Cardiac septum (tissue), 1 donor: ENCODE measurements around the gene VWF. TPM values are rescaled to one million over a fixed set of nuclear protein-coding genes. Genes with fewer than 3 reads are reported as not detected.
"Not testable (repeated sequence)": the region's sequence is repeated elsewhere in the genome, so short reads cannot be mapped to it uniquely, and the experiment has no call there.

Experiments
- DNase-seq: peaks from one replicate; pipeline ENCODE4 v3.0.0-alpha.2; 2020; ENCODE audit warnings: low spot score
- intact Hi-C: fragments of 100-400 bp; cut with DNase I; formaldehyde crosslinking; loops from one replicate; pipeline ENCODE4 v1.14.0; 2022
- total RNA-seq: library from RNA; stranded (reverse); fragmentation: NEBNext Ultra II Directional; extraction: Animal tissue kit (Norgen Biotek cat#: 25700); gene quantifications from one replicate; pipeline ENCODE4 v1.2.1, GENCODE V29; 2021
- donor health status: DM: no; HTN: no; CAD: no.

VWF gene
- total RNA-seq, 1 donor from 2014 or later, result 350 TPM

DNA sequence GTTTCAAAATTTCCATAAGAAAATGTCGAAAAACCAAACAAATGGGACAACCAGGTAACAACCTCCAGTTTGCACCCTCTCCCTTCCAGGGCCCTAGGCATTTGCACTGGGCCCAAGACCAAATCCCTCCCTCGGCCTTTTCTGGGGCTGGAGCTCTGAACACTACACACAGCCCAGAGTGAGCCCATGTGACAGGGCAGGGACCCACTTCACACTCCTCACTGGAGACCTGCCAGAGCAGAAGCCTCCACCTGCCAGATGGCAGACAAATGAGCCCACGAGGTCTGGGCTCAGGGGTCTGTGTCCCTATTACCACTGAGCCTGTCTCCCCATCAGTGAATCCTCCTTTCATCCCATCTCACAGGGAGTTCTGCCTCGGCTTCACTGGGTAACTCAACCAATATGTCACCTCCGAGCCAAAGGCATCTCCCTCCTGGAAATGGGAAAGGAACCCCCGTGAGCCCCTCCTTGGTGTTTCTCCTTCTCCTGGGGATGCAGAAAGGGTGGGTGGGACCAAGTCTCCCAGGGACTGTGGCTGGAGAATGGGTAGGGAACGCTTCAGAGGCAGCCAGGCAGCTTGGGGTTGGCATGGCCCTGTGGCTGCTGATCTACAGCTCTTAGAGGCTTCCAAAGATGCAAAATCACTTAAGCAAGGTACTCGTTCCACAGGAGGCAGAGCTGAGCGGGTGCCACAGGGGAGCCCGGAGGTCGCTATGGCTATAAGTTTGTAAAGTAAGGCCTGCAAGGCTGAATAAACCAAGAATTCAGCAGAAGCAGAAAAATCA is 10.6 kb downstream of the VWF start:
- DNase-seq, result no peak
- intact Hi-C loops, result no loop called here

DNA sequence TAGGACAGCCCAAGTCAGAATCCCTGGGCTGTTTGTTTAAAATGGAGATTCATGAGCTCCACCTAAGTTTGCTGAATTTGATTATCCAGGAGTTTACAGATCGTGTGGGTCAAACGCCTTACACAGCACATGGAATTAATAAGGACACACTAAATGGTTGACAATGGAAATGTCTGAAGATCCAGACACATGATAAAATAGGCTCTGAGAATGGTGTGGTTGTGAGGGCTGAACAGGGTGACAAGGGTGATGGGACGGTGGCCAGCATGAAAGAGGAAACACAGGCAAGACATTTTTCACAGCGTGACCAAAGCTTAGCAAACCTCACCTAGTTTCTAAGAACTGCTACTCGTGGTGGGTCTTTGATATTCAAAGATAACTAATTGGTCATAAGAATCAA is 12.5 kb downstream of the VWF start:
- intact Hi-C loops, result no loop called here
- no peak for DNase-seq

DNA sequence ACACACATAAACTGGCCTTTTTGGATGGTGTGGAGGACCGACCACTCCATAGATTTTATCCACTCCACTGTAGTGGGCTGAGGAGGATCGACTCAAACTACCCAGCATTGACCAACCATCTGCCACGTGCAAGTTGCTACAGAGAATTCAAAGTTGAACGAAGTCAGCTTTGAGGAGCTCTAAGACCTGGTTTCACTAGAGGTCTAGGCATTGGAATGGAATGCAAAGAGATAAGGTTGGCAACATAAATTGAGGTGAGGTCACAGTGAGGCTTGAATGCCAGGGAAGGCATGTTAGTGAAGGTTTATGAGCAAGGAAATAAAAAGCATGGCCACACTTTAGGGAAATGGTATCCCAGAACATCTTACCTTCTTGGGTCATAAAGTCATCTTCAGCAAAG is 14.5 kb downstream of the VWF start:
- DNase-seq, result no peak
- intact Hi-C loops, result no loop called here

DNA sequence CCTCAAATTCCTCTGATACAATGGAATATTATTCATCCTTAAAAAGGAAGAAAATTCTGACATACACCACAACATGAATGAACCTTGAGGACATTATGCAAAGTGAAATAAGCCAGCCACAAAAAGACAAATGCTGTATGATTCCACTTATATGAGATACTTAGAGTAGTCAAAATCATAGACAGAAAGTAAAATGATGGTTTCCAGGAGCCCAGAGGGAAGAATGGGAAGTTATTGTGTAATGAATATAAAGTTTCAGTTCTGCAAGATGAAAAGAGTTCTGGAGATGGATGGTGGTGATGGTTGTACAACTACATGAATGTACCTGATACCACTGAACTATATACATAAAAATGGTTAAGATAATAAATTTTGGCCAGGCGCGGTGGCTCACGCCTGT is 18.3 kb downstream of the VWF start:
- intact Hi-C loops, result no loop called here
- no peak for DNase-seq

DNA sequence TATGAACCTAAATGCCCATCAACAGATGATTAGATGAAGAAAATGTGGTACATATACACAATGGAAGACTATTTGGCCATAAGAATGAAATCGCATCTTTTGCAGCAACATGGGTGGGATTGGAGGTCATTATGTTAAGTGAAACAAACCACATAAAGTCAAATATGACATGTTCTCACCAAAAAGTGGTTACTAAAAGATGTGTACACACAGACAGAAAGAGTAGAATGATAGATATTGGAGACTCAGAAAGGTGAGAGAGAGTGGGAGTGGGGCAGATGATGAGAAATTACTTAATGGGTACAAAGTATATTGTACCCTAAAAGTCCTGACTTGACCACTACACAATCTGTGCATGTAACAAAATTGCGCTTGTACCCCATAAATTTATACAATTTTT is 19.6 kb downstream of the VWF start:
- DNase-seq, result no peak
- intact Hi-C loops, result no loop called here

DNA sequence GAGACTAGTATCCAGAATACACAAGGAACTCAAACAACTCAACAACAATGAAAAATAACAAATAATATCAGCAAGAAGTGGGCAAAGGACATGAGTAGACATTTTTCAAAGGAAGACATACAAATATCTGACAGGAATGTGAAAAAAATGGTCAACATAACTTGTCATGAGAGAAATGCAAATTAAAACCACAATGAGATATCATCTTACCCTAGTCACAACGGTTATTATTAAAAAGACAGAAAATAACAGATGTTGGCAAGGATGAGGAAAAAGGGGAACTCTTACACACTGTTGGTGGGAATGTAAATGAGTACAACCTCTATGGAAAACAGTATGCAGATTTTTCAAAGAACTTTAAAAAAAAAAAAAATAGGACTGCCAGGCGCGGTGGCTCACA is 20.4 kb downstream of the VWF start:
- DNase-seq, result no peak
- intact Hi-C loops, result no loop called here

DNA sequence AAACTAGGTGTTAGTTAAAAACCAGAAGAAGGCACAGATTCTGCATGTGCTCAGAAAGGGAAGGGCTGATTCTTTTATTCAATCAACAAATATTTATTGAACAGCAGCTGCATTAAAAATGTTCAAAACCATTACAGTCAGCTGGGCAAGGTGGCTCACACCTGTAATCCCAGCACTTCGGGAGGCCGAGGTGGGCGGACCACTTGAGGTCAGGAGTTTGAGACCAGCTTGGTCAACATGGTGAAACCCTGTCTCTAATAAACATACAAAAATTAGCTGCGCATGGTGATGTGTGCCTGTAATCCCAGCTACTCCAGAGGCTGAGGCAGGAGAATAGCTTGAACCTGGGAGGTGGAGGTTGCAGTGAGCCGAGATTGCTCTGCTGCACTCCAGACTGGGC is 22.4 kb downstream of the VWF start:
- intact Hi-C loops, DNase-seq: not testable (repeated sequence)

DNA sequence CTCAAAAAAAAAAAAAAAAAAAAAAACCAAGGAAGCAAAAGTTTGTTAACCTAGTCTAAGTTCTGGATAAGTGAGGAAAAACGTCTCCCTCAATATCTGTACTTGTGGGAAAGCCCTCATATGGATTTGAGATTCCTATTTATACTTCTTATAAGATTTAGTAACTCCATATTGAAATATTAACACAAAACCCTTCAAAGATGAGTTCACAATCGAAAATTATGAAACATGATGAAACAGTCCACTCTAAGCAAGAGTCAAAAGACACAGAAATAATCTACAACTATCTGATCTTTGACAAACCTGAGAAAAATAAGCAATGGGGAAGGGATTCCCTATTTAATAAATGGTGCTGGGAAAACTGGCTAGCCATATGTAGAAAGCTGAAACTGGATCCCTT is 25.2 kb downstream of the VWF start:
- no peak for DNase-seq
- intact Hi-C loops, result no loop called here

DNA sequence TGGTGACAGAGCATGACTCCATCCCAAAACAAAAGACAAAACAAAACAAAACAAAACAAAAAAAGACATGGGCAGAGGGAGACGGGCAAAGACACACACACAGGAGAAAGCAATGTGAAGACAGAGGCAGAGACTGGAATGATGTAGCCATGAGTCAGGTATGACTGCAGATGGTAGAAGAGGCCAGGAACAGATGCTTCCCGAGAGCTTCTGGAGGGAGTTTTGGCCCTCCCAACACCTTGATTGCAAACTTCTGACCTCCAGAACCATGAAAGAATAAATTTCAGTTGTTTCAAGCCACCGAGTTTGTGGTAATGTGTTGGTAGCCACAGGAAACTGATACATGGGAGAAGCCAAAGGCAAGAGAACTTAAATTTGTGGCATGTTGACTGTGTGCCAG is 27.1 kb downstream of the VWF start:
- intact Hi-C loops, result no loop called here
- DNase-seq, result no peak

DNA sequence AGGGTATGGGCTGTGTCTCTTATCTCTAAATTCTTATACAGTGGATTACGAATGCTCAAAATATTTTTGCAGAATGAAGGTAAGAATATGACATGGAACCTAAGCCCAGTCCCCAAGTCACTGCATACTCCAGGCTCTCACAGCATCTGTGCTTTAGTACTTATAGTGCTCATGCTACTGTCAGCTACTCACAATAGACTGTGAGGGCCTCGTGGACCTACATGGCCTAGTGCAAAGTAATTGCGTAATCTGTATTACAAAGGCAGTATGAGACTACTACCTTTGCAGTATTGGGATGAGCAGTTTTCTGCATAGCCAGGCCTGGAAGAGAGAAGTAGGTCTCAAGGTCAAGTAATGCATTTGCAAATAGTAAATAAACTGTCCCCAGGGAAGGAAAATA is 27.9 kb downstream of the VWF start:
- no peak for DNase-seq
- intact Hi-C loops, result no loop called here

DNA sequence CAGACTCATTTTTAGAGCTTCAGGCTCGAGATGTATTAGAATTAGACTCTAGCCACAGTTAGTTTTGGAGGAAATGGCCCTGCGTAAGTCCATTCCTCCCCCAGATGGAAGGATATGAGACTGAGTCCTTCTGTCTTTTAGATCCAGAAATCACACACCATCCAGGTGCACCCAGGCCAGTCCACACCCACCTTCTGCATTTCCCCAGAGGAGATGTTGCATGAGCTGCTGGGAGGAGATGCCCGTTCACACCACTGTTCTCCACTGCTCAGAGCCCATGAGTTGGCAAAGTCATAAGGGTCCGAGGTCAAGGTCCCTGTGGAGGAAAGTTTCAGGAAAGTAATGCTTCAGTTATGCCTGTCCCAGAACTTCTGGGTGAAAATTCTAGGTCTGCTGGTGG is 29.2 kb downstream of the VWF start:
- intact Hi-C loops, result no loop called here
- DNase-seq, result no peak

DNA sequence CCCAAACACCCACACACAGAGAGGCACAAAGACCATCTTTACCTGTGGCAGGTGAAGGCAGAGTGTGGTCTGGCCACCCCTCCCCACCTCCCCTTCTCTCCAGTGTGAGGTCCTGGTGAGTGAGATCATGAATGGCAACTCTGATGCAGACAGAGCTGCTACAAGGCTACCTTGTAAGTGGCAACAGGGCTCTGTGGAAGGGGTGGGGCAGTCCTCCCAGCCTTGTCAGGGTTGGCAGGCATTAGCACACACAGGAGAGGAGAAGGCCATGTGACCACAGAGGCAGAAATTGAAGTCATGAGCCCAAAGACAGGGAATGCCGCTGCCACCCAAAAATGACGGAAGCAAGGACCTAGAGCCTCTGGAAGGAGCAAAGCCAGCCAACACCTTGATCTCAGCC is 30.7 kb downstream of the VWF start:
- no peak for DNase-seq
- intact Hi-C loops, result no loop called here

DNA sequence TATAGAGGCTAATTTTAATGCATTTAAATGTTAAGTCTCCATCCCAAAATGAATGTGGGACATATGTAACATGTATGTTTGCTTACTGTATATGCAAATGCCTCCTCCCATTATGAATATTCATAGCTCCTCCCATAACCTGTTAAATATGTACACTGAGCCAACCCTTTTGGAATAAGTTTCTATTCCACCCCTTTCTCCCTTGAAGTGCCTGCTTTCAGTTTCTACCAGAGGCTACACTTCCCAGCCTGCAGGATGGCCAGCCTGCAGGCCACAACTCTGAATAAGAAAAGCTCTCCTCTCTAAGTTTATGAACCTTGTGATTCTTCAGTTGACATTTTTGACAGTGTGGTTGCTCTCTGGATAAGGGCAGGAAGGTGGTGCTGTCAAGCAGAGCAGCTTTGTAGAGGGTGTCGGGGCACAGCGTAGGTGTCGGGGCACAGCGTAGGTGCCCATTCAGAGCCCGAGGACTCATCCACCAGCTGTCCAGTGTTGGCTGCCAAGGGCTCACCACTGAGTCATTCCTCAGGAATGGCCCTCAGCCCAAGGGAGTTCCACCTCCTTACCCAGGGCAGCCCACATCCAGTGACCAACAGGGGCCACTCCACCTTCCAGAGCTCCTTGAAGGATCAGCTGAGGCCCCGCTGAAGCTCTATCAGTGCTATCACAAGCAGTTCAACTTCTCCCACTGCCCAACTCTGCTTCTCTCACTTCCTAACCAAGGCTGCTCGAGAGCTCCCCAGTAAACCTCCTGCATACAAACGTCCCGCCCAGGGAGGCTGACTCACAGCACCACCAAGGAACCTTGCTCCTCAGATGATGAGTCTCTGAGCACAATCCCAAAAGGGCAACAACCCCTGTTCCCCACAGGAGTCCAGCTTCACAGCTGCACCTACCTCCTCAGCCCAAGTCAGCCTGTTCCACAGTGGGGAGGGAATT is 31.4 kb downstream of the VWF start:
- intact Hi-C loops, result no loop called here
- DNase-seq, result no peak

DNA sequence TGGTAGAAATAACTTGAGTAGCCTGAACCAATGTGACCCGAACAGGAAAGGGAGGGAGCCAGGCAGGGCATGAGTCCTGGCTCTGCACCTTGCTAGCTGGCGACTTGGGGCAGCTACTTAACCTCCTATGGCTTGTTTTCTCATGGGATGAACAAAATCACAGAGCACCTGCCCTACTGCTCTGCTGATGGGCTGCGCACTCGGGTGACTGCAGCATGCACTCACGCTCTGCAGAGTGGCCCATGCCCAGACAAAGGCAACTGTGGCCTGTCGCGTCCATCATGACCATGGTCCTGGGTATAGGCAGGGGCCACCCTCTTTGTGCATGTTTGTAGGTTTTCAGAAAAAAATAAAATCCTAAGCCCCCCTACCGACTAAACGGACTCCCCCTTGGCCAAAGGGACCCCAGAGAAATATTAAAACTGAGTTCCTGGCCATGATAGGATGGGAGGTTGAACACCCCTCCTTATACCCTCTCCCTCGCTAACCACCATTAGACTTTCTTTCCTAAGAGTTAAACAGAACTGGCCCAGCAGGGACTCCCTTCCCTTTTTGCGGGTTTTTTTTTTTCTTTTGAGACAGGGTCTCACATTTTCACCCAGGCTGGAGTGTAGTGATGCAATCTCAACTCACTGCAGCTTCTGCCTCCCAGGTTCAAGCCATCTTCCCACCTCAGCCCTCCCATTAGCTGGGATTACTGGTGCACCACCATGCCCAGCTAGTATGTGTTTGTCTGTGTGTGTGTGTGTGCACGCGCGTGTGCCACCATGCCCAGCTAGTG is 32.5 kb downstream of the VWF start:
- intact Hi-C loops, result no loop called here
- no peak for DNase-seq

DNA sequence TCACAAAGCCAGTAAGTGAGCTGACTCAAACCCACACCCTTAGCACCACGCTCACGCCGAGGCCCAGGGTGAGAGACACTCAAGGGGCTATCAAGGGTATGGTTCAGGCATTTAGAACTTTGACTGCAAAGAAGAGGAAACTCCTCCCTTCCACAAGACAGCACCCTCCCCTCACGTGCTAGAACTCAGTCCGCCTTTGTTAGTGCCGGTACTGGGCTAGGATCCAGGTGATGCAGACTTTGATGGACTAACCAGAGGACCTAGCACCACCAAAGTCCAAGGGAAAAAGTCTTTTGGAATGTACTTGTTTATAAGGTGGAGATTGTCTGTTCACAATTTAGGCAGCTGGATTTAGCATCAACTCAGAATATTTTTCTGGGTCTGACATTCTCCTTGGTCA is 33.7 kb downstream of the VWF start:
- no peak for DNase-seq
- intact Hi-C loops, result no loop called here

DNA sequence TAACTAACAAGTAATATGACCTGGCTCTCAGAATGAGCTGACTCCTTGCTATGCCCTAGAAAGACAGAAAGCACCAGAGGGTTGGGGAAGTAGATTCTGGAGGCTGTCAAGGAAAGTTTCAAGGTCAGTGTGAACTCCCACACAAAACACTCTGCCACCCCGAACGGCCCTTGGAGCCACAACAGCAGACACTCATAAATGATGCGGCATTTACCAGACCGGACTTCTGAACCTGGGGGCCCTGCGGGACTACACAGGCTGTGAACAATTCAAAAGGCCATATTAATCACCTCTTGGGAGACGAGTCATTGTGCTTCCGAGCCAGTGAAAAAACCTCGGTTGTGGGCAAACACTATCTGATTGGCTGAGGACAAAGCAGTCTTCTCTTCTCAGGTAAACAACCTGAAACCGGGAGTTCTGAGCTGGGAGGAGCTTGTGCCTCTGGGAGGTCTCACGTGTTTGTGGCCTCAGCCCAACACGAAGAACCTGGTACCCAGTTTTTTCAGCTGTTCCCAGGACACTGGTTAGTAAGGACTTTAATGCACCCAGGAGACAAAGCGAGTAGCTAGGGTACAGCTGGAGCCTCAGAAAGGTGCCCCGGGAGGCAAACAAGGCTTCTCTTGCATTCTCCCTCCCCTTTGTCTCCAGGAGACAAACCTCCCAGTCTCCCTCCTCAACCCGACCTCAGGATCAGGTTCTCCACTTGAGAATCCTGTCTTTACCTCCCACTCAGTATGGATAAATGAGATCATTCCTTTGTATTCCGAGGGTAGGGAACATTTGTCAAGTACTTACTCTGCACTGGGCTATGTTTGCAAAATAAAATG is 35.3 kb downstream of the VWF start:
- DNase-seq, result no peak
- intact Hi-C loops, result no loop called here

DNA sequence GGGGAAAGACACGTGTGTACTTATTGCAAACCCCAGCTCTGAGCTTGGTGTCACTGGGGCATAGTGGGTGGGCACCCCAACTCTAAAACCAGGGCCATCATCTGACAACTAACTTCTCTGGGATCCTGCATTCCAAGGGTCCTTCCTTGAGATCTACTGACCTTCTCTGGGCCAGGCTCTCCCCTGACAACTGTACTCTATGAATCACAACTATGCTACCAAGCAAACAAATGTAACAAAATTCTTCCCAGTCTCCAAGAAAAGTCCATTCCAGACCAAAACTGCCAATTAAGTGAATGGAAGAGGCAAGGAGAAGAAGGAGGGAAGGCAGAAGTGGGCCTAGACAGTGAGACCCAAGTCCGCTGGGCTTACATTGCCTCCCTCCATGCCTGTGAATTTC is 38.2 kb downstream of the VWF start:
- intact Hi-C loops, result no loop called here
- no peak for DNase-seq

DNA sequence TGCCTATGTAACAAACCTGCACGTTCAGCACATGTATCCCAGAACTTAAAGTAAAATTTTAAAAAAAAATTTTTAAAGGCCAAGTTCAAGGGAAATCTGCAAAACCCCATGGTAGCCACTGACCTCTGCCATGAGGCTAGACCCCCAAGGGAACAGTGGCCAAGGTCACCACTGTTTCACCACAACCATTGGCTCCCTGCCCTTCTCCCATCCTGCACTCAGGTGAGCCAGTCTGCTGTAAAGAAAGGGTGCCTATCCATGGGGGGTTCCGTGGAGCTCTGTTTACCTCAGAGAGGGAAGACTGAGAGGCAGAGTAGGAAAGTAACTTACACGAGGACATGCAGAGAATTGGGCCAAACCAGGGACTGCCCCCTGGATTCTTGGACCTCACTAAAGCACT is 38.6 kb downstream of the VWF start:
- intact Hi-C loops, result no loop called here
- DNase-seq, result peak; percentile 15

DNA sequence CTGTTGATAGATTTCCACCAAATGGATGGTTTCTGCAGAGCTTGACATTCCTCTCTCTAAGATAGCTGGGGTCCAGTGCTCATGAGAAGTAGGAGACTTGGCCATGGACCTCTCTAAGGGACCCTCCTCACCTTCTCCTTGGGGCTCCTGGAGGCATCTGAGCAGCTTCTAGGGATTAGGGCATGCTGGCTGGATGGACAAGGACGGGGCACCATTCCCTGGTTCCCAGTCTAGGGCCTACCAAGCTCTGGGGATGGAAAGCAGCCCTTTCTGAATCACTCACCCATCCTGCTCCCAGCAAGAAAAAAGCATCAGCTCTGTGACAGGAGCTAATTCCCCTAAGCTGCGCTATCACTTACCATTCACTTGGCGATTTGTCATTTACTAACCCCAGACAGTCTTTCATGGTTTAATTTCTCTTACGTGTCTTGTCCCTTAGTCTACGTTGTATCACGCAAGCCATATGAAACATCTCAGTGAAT is 39.5 kb downstream of the VWF start:
- no peak for DNase-seq
- intact Hi-C loops, result loop anchor here (5.0 kb wide), 1 partner anchor 82 kb away; no protein-coding TSS in a partner anchor
